Lung (tissue), 12 donors: Measurements from ENCODE around the gene ELOB. TPM values are rescaled to one million over a fixed set of nuclear protein-coding genes. Genes with fewer than 3 reads are reported as not detected.

Experiments
- ATAC-seq: fragments of 200-7000 bp; cut with Tn5 transposase; one replicate; pipeline ENCODE4 v1.9.1; 2020; ENCODE audit warnings: moderate number of reproducible peaks; ENCODE audit not compliant: insufficient read depth, low FRiP score
- DNase-seq, 3 donors: peaks; one replicate each; pipeline ENCODE4 v3.0.0-alpha.2; 2013 to 2017
- H3K27ac ChIP-seq, 2 donors: one replicate each; pipeline ENCODE4 v1.5.1; 2013; ENCODE audit warnings: mild to moderate bottlenecking in 2 of 2, moderate library complexity in 2 of 2, control low read depth in 1 of 2, inconsistent platforms in 1 of 2, low read depth in 1 of 2, low read length in 1 of 2
- H3K27me3 ChIP-seq, 3 donors: one replicate each; pipeline ENCODE4 v1.5.1; 2013; ENCODE audit warnings: low read length in 2 of 3; ENCODE audit not compliant: control insufficient read depth in 3 of 3, insufficient read depth in 3 of 3
- H3K36me3 ChIP-seq, 4 donors: one replicate each; pipeline ENCODE4 v1.5.1; 2013; ENCODE audit warnings: low read length in 4 of 4, mild to moderate bottlenecking in 1 of 4, moderate library complexity in 1 of 4; ENCODE audit not compliant: control insufficient read depth in 4 of 4, insufficient read depth in 4 of 4
- H3K4me1 ChIP-seq, 5 donors: one replicate each; pipeline ENCODE4 v1.5.1; 2013; ENCODE audit warnings: low read length in 5 of 5, mild to moderate bottlenecking in 2 of 5, moderate library complexity in 1 of 5; ENCODE audit not compliant: control insufficient read depth in 5 of 5, insufficient read depth in 5 of 5
- H3K4me3 ChIP-seq: one replicate; pipeline ENCODE4 v1.5.1; 2013; ENCODE audit warnings: mild to moderate bottlenecking, control low read depth, moderate library complexity
- H3K9ac ChIP-seq, 2 donors: one replicate each; pipeline ENCODE4 v1.5.1; 2013; ENCODE audit warnings: low read length in 2 of 2, control low read depth in 1 of 2; ENCODE audit not compliant: insufficient read depth in 1 of 2
- H3K9me3 ChIP-seq, 4 donors: one replicate each; pipeline ENCODE4 v1.5.1; 2013; ENCODE audit warnings: low read length in 3 of 4, mild to moderate bottlenecking in 1 of 4, moderate library complexity in 1 of 4; ENCODE audit not compliant: control insufficient read depth in 4 of 4, insufficient read depth in 3 of 4
- WGBS, 2 donors: extraction: QIAGEN DNeasy Blood & Tissue Kit; methylation state at CpG; one replicate each; pipeline ENCODE4 v1.1.7; 2013; 5-methylcytosine and 5-hydroxymethylcytosine counted together
- polyA plus RNA-seq, 2 donors: library from polyadenylated mRNA; stranded (reverse); fragments of 200-250 nt; gene quantifications; one replicate each; pipeline ENCODE4 v1.2.1, GENCODE V29; 2013
- total RNA-seq, 2 donors: library from RNA; depleted of rRNA in 1 of 2; stranded (reverse); fragments of >200 nt in 1 of 2; gene quantifications; one replicate each; pipeline ENCODE4 v1.2.1, GENCODE V29; 2014 to 2021
- TF ChIP-seq, protein P1 (sequence below): IDR thresholded peaks from 2 replicates; pipeline ENCODE4 v1.5.1; 2012; ENCODE audit warnings: mild to moderate bottlenecking; ENCODE audit errors: control extremely low read depth, extremely low read depth
- donor health status: control.
- donor health status: control.
- donor health status: Bipolar disorder and iron deficiency.
- donor health status: healthy.
- donor health status: DM: yes; HTN: yes; CAD: no.

Gene ELOB
- total and polyA plus RNA-seq, 4 donors: 87.0 to 740 (median 346) TPM

DNA sequence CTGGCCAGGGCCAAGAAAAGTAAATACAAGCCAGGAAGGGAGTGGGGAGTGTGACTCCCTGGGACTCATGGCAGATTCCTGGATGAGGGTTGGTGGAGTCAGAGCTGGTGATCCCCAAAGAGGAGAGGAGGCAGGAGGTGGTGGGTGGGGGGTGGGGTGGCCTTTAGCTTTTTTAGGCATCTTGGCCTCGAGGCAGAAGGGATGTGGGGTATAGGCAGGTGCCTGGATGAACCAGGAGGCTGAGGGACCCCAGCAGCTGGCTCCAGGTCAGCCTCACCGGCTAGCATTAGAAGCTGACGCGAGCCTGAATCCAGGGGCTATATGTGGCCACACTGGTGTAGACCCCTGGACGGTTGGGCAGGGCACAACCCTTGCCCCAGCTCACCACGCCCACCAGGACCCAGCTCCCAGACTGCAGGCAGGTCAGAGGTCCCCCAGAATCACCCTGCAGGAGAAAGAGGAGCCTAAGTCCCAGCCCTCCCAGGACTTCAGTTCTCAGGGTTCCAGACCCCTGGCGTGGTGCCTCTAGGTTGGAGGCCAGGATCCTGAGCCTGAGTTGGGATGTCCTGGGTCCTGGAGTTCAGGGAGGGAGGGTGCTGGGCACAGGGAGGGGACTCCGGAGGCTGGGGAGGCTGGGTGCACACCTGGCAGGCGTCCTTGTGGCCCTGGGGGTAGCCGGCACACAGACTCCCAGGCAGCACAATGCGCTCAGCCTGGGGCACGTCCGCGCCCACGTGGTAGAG, 7.4 kb upstream of the ELOB start:
- DNase-seq (no peak), ATAC-seq (no peak)
- Histone ChIP-seq H3K36me3 (no peaks in the 10 kb centered on the region), H3K4me3 (no peak overlapping the region), H3K4me1 (peaks cover 0 to 8% (median 0%) of the 10 kb centered on the region in 5 donors), H3K9me3 (no peaks in the 10 kb centered on the region), H3K27me3 (peaks cover 0 to 38% (median 22%) of the 10 kb centered on the region in 3 donors), H3K27ac (no peak overlapping the region), H3K9ac (no peak overlapping the region)
- TF ChIP-seq, protein P1, sequence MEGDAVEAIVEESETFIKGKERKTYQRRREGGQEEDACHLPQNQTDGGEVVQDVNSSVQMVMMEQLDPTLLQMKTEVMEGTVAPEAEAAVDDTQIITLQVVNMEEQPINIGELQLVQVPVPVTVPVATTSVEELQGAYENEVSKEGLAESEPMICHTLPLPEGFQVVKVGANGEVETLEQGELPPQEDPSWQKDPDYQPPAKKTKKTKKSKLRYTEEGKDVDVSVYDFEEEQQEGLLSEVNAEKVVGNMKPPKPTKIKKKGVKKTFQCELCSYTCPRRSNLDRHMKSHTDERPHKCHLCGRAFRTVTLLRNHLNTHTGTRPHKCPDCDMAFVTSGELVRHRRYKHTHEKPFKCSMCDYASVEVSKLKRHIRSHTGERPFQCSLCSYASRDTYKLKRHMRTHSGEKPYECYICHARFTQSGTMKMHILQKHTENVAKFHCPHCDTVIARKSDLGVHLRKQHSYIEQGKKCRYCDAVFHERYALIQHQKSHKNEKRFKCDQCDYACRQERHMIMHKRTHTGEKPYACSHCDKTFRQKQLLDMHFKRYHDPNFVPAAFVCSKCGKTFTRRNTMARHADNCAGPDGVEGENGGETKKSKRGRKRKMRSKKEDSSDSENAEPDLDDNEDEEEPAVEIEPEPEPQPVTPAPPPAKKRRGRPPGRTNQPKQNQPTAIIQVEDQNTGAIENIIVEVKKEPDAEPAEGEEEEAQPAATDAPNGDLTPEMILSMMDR: no peak
- WGBS, 2 donors: 60 to 68% methylated on average over 15 of the region's 15 CpGs

DNA sequence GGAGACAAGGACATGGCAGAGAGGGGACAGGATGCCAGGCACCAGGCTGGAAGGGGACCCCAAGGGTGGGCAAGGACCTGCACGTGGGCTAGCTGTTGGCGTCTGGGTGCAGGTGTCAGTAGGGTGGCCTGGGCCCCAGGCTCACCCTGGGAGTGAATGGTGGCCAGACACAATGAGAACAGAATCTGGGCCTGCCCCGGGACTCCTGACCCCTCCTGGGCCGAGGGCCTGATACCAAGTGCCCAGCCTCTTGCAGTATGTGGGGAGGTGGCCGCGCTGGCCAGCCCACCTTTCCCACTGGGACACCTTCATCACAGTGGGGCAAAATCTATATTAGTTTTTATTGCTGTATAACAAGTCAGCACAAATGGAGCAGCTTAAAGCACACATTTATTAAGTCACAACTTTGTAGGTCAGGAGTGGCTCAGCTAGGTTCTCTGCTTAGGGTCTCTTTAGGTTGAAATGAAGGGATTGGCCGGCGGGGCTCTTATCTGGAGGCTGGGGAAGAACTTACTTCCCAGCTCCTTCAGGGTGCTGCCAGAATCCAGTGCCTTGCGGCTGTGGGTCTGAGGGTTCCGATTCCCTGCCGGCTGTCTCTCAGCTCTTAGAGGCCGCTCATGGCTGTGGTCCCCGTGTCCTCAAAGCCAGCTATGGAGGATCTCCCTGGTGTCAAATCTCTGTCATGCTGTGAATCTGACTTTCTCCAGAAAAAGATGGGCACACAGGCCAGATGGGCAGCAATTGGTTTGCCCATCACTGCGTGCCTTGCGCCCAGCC, 6.7 kb upstream of the ELOB start:
- no peak for ATAC-seq
- peaks cover 0 to 36% (median 22%) of the 10 kb centered on the region in 3 donors for H3K27me3 ChIP-seq
- no peak overlapping the region for H3K9ac ChIP-seq
- no peak overlapping the region for H3K27ac ChIP-seq
- H3K4me3 ChIP-seq: no peak overlapping the region
- H3K9me3 ChIP-seq: no peaks in the 10 kb centered on the region
- no peak for DNase-seq
- TF ChIP-seq, protein P1: no peak
- H3K36me3 ChIP-seq: no peaks in the 10 kb centered on the region
- H3K4me1 ChIP-seq: peaks cover 0 to 11% (median 0%) of the 10 kb centered on the region in 5 donors
- WGBS, 2 donors: 88 to 93% methylated on average over 15 of the region's 15 CpGs

DNA sequence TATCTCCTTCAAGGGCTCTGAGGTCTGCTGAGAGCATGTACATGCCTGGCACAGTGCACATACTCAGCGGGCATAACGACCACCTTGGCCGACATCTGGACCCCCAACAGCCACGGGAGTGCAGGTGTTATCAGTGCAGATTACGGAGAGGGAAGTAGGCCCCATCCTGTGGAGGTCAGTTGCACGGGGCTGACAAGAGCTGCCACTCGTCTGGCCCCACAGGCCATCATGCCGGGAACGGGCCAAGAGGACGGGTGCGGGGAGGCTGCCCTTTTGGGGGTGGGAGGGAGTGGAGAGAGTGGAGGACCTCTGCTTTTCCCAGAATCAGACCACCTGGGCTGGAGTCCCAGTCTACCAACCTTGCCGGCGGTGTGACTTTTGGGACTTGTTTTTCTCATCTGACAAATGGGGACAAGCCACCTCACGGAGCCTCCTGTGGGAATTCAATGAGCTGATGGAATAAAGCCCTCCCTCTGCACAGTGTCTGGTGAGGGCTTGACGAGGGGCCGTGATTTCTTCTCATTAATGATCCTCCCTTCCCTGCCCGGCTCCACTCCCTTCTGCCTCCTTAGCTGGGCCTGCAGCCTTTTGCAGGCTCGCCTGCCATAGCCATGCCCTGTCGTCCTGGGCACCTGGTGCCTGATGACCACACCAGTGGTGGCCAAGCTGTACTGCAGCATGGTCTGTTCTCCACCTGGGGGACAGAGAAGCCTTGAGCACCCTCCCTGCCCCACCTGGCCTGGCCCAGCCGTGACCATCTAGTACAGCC, 5.7 kb upstream of the ELOB start:
- TF ChIP-seq, protein P1: no peak
- no peak for ATAC-seq
- WGBS, 2 donors: 79 to 82% methylated on average over 20 of the region's 20 CpGs
- H3K4me3 ChIP-seq: no peak overlapping the region
- no peaks in the 10 kb centered on the region for H3K9me3 ChIP-seq
- H3K4me1 ChIP-seq: peaks cover 0 to 17% (median 6%) of the 10 kb centered on the region in 5 donors
- no peak for DNase-seq
- H3K27ac ChIP-seq: no peak overlapping the region
- H3K36me3 ChIP-seq: no peaks in the 10 kb centered on the region
- H3K9ac ChIP-seq: no peak overlapping the region
- H3K27me3 ChIP-seq: peaks cover 0 to 36% (median 20%) of the 10 kb centered on the region in 3 donors
